GM23338 (cell line): ENCODE measurements around the gene RIPOR3. TPM values are rescaled to one million over a fixed set of nuclear protein-coding genes. Genes with fewer than 3 reads are reported as not detected.

Source experiments
- ATAC-seq: fragments of 200-7000 bp; cut with Tn5 transposase; 3 replicates; pipeline ENCODE4 v1.9.1; 2020
- DNase-seq: peaks from one replicate; pipeline ENCODE4 v3.0.0-alpha.2; 2015; ENCODE audit warnings: low spot score
- H2AFZ ChIP-seq: fragments of 200-600 bp; sonication (generic); 2 replicates; pipeline ENCODE4 v1.8.0; 2016; ENCODE audit warnings: antibody characterized with exemption, mild to moderate bottlenecking, moderate library complexity
- H3F3A ChIP-seq: fragments of 200-600 bp; sonication (generic); replicated peaks from 2 replicates; pipeline ENCODE4 v1.8.0; 2017; ENCODE audit warnings: antibody characterized with exemption, mixed run types, low read depth
- H3K27ac ChIP-seq: fragments of 200-600 bp; sonication (generic); 2 replicates; pipeline ENCODE4 v1.6.1; 2016; ENCODE audit warnings: low read depth
- H3K27me3 ChIP-seq: fragments of 200-600 bp; sonication (generic); 2 replicates; pipeline ENCODE4 v1.8.0; 2016; ENCODE audit warnings: mild to moderate bottlenecking, mixed run types, moderate library complexity; ENCODE audit not compliant: insufficient read depth
- H3K36me3 ChIP-seq: fragments of 200-600 bp; sonication (generic); 2 replicates; pipeline ENCODE4 v1.8.0; 2016; ENCODE audit warnings: mild to moderate bottlenecking; ENCODE audit not compliant: insufficient read depth
- H3K4me1 ChIP-seq: fragments of 200-600 bp; sonication (generic); 2 replicates; pipeline ENCODE4 v1.8.0; 2016; ENCODE audit warnings: mild to moderate bottlenecking, moderate library complexity; ENCODE audit not compliant: insufficient read depth
- H3K4me2 ChIP-seq: fragments of 200-600 bp; sonication (generic); 2 replicates; pipeline ENCODE4 v1.7.1; 2017; ENCODE audit warnings: mixed run types
- H3K4me3 ChIP-seq: fragments of 200-600 bp; sonication (generic); 2 replicates; pipeline ENCODE4 v1.6.1; 2016; ENCODE audit warnings: mixed run types
- H3K79me2 ChIP-seq: fragments of 200-600 bp; sonication (generic); replicated peaks from 2 replicates; pipeline ENCODE4 v1.8.0; 2017; ENCODE audit warnings: mild to moderate bottlenecking; ENCODE audit not compliant: insufficient read depth
- H3K9me2 ChIP-seq: fragments of 200-600 bp; sonication (generic); 2 replicates; pipeline ENCODE4 v1.8.0; 2017; ENCODE audit not compliant: insufficient read depth
- H4K20me1 ChIP-seq: fragments of 200-600 bp; sonication (generic); replicated peaks from 2 replicates; pipeline ENCODE4 v1.8.0; 2017; ENCODE audit warnings: mild to moderate bottlenecking; ENCODE audit not compliant: insufficient read depth
- H3K27ac Mint-ChIP-seq: 2 replicates; pipeline ENCODE4 v1.8.0; 2020; ENCODE audit warnings: inconsistent platforms, mild to moderate bottlenecking, moderate library complexity, mixed read lengths
- H3K27me3 Mint-ChIP-seq: 3 replicates; pipeline ENCODE4 v1.8.0; 2022; ENCODE audit warnings: low read depth, mild to moderate bottlenecking, moderate library complexity, mixed read lengths, inconsistent platforms; ENCODE audit not compliant: insufficient read depth, poor library complexity
- H3K36me3 Mint-ChIP-seq: 3 replicates; pipeline ENCODE4 v1.8.0; 2021; ENCODE audit warnings: low read depth, mild to moderate bottlenecking, inconsistent platforms, moderate library complexity, mixed read lengths
- H3K4me1 Mint-ChIP-seq: 3 replicates; pipeline ENCODE4 v1.8.0; 2020; ENCODE audit warnings: mild to moderate bottlenecking, inconsistent platforms, mixed read lengths
- H3K4me3 Mint-ChIP-seq: 3 replicates; pipeline ENCODE4 v1.8.0; 2021; ENCODE audit warnings: moderate library complexity, mild to moderate bottlenecking, inconsistent platforms, mixed read lengths
- H3K9me3 Mint-ChIP-seq: 3 replicates; pipeline ENCODE4 v1.8.0; 2020; ENCODE audit warnings: moderate library complexity, mild to moderate bottlenecking, inconsistent platforms, mixed read lengths
- CREB1 ChIP-seq: fragments of 250-450 bp; sonication (Bioruptor Pico); IDR thresholded peaks from 2 replicates; pipeline ENCODE4 v1.5.0; 2020; ENCODE audit warnings: low read depth, mild to moderate bottlenecking, moderate library complexity
- EZH2 ChIP-seq: fragments of 200-600 bp; sonication (generic); IDR thresholded peaks from one replicate; pipeline ENCODE4 v1.8.0; 2017; ENCODE audit warnings: antibody characterized with exemption, mild to moderate bottlenecking, low read depth; ENCODE audit not compliant: unreplicated experiment
- JUNB ChIP-seq: IDR thresholded peaks from one replicate; pipeline ENCODE4 v1.6.1; 2016; ENCODE audit warnings: antibody characterized with exemption; ENCODE audit not compliant: unreplicated experiment
- NANOG ChIP-seq: IDR thresholded peaks from 2 replicates; pipeline ENCODE4 v1.6.1; 2016; ENCODE audit warnings: antibody characterized with exemption, borderline replicate concordance
- POLR2AphosphoS5 ChIP-seq: IDR thresholded peaks from 2 replicates; pipeline ENCODE4 v1.6.1; 2016; ENCODE audit warnings: antibody characterized with exemption, low read depth
- STAT1 ChIP-seq: IDR thresholded peaks from one replicate; pipeline ENCODE4 v1.6.1; 2016; ENCODE audit warnings: antibody characterized with exemption; ENCODE audit not compliant: unreplicated experiment
- ZNF331 ChIP-seq: fragments of 250-450 bp; sonication (Bioruptor Pico); IDR thresholded peaks from 2 replicates; pipeline ENCODE4 v1.5.0; 2020; ENCODE audit warnings: low read depth, mild to moderate bottlenecking, moderate library complexity
- polyA plus RNA-seq: library from polyadenylated mRNA; unstranded; fragments of >200 nt; fragmentation: Nextera tagmentation; extraction: Ambion mirVana; gene quantifications from 2 replicates; pipeline ENCODE4 v1.2.1, GENCODE V29; 2016
- total RNA-seq: library from RNA; depleted of rRNA; stranded (reverse); fragments of >200 nt; shearing (Covaris generic); gene quantifications from 2 replicates; pipeline ENCODE4 v1.2.3, GENCODE V29; 2014
- TF ChIP-seq, protein P1 (sequence below): fragments of 250-450 bp; sonication (Bioruptor Pico); IDR thresholded peaks from 2 replicates; pipeline ENCODE4 v1.5.0; 2020; ENCODE audit warnings: mild to moderate bottlenecking, moderate library complexity
- TF ChIP-seq, protein P2 (sequence below), 2 experiments: fragments of 200-600 bp in 1 of 2; sonication (generic) in 1 of 2; conservative IDR thresholded peaks; 2 replicates each; pipeline versions ENCODE4 v1.5.1 to v1.6.1; 2016 to 2017; ENCODE audit warnings: antibody characterized with exemption in 2 of 2, low read depth in 2 of 2, mild to moderate bottlenecking in 2 of 2, moderate library complexity in 1 of 2
- TF ChIP-seq, protein P3 (sequence below): IDR thresholded peaks from one replicate; pipeline ENCODE4 v1.6.1; 2018; ENCODE audit warnings: antibody characterized with exemption; ENCODE audit not compliant: unreplicated experiment
- TF ChIP-seq, protein P4 (sequence below): IDR thresholded peaks from 2 replicates; pipeline ENCODE4 v1.6.1; 2016; ENCODE audit warnings: antibody characterized with exemption

RIPOR3 gene
- total and polyA plus RNA-seq, 2 experiments from 2014 or later = 4.9 to 6.3 TPM

DNA sequence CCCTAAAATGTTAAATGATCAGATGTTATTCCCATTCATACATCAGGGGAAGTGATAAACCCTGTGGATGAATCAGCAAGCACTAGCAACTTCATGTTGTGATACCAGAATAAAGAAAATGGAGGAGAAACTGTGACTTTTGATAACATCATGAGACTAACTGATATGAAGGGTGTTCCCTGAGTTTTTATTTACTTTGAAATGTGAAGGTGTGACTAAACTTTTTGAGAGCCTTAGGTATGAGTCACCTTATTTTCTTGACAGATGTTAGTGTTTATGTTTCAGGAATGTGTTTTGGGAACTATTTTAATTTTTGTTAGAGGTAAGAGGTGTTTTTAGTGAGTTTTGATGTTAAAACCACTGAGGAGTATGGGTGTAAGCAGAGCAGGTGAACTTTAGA lies 44.5 kb upstream of the RIPOR3 start (continued):
- TF ChIP-seq, protein P1, sequence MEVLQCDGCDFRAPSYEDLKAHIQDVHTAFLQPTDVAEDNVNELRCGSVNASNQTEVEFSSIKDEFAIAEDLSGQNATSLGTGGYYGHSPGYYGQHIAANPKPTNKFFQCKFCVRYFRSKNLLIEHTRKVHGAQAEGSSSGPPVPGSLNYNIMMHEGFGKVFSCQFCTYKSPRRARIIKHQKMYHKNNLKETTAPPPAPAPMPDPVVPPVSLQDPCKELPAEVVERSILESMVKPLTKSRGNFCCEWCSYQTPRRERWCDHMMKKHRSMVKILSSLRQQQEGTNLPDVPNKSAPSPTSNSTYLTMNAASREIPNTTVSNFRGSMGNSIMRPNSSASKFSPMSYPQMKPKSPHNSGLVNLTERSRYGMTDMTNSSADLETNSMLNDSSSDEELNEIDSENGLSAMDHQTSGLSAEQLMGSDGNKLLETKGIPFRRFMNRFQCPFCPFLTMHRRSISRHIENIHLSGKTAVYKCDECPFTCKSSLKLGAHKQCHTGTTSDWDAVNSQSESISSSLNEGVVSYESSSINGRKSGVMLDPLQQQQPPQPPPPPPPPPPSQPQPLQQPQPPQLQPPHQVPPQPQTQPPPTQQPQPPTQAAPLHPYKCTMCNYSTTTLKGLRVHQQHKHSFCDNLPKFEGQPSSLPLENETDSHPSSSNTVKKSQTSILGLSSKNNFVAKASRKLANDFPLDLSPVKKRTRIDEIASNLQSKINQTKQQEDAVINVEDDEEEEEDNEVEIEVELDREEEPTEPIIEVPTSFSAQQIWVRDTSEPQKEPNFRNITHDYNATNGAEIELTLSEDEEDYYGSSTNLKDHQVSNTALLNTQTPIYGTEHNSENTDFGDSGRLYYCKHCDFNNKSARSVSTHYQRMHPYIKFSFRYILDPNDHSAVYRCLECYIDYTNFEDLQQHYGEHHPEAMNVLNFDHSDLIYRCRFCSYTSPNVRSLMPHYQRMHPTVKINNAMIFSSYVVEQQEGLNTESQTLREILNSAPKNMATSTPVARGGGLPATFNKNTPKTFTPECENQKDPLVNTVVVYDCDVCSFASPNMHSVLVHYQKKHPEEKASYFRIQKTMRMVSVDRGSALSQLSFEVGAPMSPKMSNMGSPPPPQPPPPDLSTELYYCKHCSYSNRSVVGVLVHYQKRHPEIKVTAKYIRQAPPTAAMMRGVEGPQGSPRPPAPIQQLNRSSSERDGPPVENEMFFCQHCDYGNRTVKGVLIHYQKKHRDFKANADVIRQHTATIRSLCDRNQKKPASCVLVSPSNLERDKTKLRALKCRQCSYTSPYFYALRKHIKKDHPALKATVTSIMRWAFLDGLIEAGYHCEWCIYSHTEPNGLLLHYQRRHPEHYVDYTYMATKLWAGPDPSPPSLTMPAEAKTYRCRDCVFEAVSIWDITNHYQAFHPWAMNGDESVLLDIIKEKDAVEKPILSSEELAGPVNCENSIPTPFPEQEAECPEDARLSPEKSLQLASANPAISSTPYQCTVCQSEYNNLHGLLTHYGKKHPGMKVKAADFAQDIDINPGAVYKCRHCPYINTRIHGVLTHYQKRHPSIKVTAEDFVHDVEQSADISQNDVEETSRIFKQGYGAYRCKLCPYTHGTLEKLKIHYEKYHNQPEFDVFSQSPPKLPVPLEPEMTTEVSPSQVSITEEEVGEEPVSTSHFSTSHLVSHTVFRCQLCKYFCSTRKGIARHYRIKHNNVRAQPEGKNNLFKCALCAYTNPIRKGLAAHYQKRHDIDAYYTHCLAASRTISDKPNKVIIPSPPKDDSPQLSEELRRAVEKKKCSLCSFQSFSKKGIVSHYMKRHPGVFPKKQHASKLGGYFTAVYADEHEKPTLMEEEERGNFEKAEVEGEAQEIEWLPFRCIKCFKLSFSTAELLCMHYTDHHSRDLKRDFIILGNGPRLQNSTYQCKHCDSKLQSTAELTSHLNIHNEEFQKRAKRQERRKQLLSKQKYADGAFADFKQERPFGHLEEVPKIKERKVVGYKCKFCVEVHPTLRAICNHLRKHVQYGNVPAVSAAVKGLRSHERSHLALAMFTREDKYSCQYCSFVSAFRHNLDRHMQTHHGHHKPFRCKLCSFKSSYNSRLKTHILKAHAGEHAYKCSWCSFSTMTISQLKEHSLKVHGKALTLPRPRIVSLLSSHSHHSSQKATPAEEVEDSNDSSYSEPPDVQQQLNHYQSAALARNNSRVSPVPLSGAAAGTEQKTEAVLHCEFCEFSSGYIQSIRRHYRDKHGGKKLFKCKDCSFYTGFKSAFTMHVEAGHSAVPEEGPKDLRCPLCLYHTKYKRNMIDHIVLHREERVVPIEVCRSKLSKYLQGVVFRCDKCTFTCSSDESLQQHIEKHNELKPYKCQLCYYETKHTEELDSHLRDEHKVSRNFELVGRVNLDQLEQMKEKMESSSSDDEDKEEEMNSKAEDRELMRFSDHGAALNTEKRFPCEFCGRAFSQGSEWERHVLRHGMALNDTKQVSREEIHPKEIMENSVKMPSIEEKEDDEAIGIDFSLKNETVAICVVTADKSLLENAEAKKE (CRISPR knock-in tag) = no peak

DNA sequence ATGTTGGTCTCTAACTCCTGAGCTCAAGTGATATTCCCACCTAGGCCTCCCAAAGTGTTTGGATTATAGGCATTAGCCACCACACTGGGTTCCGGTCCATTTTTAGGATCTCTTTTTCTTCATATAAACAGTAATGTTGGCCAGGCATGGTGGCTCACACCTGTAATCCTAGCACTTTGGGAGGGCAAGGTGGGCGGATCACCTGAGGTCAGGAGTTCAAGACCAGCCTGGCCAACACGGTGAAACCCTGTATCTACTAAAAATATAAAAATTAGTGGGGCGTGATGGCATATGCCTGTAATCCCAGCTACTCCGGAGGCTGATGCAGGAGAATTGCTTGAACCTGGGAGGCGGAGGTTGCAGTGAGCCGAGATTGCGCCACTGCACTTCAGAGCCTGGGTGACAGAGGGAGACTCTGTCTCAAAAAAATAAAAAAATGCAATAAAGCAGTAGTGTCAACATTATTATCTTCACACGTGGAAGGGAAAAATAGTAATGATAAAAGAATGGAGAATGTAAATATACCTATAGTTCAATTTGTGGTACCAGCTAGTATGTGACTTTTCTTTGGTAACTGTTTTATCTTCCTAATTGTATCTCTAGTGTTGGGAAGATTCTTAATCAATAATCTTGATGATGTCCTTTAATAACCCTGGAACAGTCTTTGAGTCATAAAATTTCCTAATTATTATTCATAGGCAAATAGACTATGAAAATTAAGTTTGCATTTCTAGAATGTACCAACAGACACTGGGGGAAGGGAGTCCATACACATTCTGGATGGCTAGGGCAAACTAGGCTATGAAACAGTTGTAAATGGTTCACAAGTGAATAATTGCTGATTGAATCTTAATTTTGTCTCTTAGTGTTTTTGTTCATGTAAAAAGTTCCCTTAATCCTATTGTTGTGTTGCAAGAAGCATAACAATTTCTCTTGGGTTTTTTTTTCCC lies 43.7 kb upstream of the RIPOR3 start:
- H3K9me2 ChIP-seq = no peaks in the 10 kb centered on the region
- H3K27ac ChIP-seq = peak overlapping the region; percentile 30; the same call in 1 of the 2 replicates
- peaks cover 29% of the 10 kb centered on the region for H3K4me1 ChIP-seq
- peaks cover 3% of the 10 kb centered on the region for H3K36me3 ChIP-seq
- H3K9me3 Mint-ChIP-seq = no peaks in the 10 kb centered on the region
- H3K27ac Mint-ChIP-seq = no peak overlapping the region
- peaks cover 10% of the 10 kb centered on the region for H4K20me1 ChIP-seq
- H3K4me3 Mint-ChIP-seq = no peak overlapping the region
- no peak for ATAC-seq
- H3K4me3 ChIP-seq = no peak overlapping the region
- peaks cover 3% of the 10 kb centered on the region; the same call in 1 of the 2 replicates for H3F3A ChIP-seq
- no peak for DNase-seq
- no peak overlapping the region for H2AFZ ChIP-seq
- H3K79me2 ChIP-seq = peaks cover 83% of the 10 kb centered on the region
- no peak overlapping the region for H3K4me2 ChIP-seq
- H3K27me3 Mint-ChIP-seq = peaks cover 13% of the 10 kb centered on the region
- H3K36me3 Mint-ChIP-seq = peaks cover 20% of the 10 kb centered on the region
- H3K4me1 Mint-ChIP-seq = peaks cover 36% of the 10 kb centered on the region
- no peaks in the 10 kb centered on the region for H3K27me3 ChIP-seq
- TF ChIP-seq, protein P2, sequence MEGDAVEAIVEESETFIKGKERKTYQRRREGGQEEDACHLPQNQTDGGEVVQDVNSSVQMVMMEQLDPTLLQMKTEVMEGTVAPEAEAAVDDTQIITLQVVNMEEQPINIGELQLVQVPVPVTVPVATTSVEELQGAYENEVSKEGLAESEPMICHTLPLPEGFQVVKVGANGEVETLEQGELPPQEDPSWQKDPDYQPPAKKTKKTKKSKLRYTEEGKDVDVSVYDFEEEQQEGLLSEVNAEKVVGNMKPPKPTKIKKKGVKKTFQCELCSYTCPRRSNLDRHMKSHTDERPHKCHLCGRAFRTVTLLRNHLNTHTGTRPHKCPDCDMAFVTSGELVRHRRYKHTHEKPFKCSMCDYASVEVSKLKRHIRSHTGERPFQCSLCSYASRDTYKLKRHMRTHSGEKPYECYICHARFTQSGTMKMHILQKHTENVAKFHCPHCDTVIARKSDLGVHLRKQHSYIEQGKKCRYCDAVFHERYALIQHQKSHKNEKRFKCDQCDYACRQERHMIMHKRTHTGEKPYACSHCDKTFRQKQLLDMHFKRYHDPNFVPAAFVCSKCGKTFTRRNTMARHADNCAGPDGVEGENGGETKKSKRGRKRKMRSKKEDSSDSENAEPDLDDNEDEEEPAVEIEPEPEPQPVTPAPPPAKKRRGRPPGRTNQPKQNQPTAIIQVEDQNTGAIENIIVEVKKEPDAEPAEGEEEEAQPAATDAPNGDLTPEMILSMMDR (conservative IDR thresholded peaks at IDR 0.05; ENCODE audit: low read depth in 2 of 2) = no peak
- no peak for TF ChIP-seq CREB1 (CRISPR knock-in tag)
- TF ChIP-seq, protein P3, sequence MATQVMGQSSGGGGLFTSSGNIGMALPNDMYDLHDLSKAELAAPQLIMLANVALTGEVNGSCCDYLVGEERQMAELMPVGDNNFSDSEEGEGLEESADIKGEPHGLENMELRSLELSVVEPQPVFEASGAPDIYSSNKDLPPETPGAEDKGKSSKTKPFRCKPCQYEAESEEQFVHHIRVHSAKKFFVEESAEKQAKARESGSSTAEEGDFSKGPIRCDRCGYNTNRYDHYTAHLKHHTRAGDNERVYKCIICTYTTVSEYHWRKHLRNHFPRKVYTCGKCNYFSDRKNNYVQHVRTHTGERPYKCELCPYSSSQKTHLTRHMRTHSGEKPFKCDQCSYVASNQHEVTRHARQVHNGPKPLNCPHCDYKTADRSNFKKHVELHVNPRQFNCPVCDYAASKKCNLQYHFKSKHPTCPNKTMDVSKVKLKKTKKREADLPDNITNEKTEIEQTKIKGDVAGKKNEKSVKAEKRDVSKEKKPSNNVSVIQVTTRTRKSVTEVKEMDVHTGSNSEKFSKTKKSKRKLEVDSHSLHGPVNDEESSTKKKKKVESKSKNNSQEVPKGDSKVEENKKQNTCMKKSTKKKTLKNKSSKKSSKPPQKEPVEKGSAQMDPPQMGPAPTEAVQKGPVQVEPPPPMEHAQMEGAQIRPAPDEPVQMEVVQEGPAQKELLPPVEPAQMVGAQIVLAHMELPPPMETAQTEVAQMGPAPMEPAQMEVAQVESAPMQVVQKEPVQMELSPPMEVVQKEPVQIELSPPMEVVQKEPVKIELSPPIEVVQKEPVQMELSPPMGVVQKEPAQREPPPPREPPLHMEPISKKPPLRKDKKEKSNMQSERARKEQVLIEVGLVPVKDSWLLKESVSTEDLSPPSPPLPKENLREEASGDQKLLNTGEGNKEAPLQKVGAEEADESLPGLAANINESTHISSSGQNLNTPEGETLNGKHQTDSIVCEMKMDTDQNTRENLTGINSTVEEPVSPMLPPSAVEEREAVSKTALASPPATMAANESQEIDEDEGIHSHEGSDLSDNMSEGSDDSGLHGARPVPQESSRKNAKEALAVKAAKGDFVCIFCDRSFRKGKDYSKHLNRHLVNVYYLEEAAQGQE = no peak
- no peak for TF ChIP-seq POLR2AphosphoS5
- TF ChIP-seq ZNF331 (CRISPR knock-in tag) = no peak
- TF ChIP-seq, protein P4, sequence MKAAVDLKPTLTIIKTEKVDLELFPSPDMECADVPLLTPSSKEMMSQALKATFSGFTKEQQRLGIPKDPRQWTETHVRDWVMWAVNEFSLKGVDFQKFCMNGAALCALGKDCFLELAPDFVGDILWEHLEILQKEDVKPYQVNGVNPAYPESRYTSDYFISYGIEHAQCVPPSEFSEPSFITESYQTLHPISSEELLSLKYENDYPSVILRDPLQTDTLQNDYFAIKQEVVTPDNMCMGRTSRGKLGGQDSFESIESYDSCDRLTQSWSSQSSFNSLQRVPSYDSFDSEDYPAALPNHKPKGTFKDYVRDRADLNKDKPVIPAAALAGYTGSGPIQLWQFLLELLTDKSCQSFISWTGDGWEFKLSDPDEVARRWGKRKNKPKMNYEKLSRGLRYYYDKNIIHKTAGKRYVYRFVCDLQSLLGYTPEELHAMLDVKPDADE = no peak
- TF ChIP-seq JUNB = no peak
- TF ChIP-seq STAT1 = no peak
- TF ChIP-seq NANOG = no peak
- TF ChIP-seq EZH2 = no peak
